ENCODE data around the gene AUTS2. TPM values are rescaled to one million over a fixed set of nuclear protein-coding genes. Genes with fewer than 3 reads are reported as not detected.

Gene AUTS2
- total RNA-seq, 1 experiment from 2014 or later: not detected

GRCh38 chr7:69751026-69751425 lies 152.8 kb downstream of the AUTS2 start:
- Mint-ChIP-seq H3K36me3 (ENCODE audit: insufficient read depth, unreplicated experiment) (no peaks in the 10 kb centered on the region), H3K27me3 (ENCODE audit: unreplicated experiment) (no peaks in the 10 kb centered on the region), H3K9me3 (ENCODE audit: low read depth, unreplicated experiment) (peaks cover 12% of the 10 kb centered on the region), H3K4me3 (ENCODE audit: low read depth, unreplicated experiment) (no peak overlapping the region), H3K27ac (ENCODE audit: unreplicated experiment) (no peak overlapping the region), H3K4me1 (ENCODE audit: low read depth, unreplicated experiment) (no peaks in the 10 kb centered on the region)
- CTCF ChIA-PET: interaction anchor here (0.7 kb wide), 1 partner anchor 21 kb away, joined by 4 read pairs; no protein-coding TSS in a partner anchor
- DNase-seq: no peak
- intact Hi-C loops (cut with micrococcal nuclease; ENCODE audit: unreplicated experiment): no loop called here
- TF ChIP-seq, protein P1, sequence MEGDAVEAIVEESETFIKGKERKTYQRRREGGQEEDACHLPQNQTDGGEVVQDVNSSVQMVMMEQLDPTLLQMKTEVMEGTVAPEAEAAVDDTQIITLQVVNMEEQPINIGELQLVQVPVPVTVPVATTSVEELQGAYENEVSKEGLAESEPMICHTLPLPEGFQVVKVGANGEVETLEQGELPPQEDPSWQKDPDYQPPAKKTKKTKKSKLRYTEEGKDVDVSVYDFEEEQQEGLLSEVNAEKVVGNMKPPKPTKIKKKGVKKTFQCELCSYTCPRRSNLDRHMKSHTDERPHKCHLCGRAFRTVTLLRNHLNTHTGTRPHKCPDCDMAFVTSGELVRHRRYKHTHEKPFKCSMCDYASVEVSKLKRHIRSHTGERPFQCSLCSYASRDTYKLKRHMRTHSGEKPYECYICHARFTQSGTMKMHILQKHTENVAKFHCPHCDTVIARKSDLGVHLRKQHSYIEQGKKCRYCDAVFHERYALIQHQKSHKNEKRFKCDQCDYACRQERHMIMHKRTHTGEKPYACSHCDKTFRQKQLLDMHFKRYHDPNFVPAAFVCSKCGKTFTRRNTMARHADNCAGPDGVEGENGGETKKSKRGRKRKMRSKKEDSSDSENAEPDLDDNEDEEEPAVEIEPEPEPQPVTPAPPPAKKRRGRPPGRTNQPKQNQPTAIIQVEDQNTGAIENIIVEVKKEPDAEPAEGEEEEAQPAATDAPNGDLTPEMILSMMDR (IDR thresholded peaks at IDR 0.05; ENCODE audit: unreplicated experiment): no peak
- BruUV-seq (replicated peaks): no TSS peak

GRCh38 chr7:69753981-69754380 lies 155.7 kb downstream of the AUTS2 start:
- Mint-ChIP-seq H3K27ac (ENCODE audit: unreplicated experiment) (no peak overlapping the region), H3K4me3 (ENCODE audit: low read depth, unreplicated experiment) (no peak overlapping the region), H3K36me3 (ENCODE audit: insufficient read depth, unreplicated experiment) (no peaks in the 10 kb centered on the region), H3K4me1 (ENCODE audit: low read depth, unreplicated experiment) (no peaks in the 10 kb centered on the region), H3K9me3 (ENCODE audit: low read depth, unreplicated experiment) (peaks cover 5% of the 10 kb centered on the region), H3K27me3 (ENCODE audit: unreplicated experiment) (no peaks in the 10 kb centered on the region)
- intact Hi-C loops (cut with micrococcal nuclease; ENCODE audit: unreplicated experiment): no loop called here
- no peak for DNase-seq
- CTCF ChIA-PET: no interaction called here
- no TSS peak for BruUV-seq (replicated peaks)
- TF ChIP-seq, protein P1 (IDR thresholded peaks at IDR 0.05; ENCODE audit: unreplicated experiment): no peak

GRCh38 chr7:69754476-69754875 lies 156.2 kb downstream of the AUTS2 start:
- Mint-ChIP-seq H3K4me1 (ENCODE audit: low read depth, unreplicated experiment) (no peaks in the 10 kb centered on the region), H3K27me3 (ENCODE audit: unreplicated experiment) (no peaks in the 10 kb centered on the region), H3K36me3 (ENCODE audit: insufficient read depth, unreplicated experiment) (no peaks in the 10 kb centered on the region), H3K4me3 (ENCODE audit: low read depth, unreplicated experiment) (no peak overlapping the region), H3K9me3 (ENCODE audit: low read depth, unreplicated experiment) (peaks cover 2% of the 10 kb centered on the region), H3K27ac (ENCODE audit: unreplicated experiment) (no peak overlapping the region)
- no TSS peak for BruUV-seq (replicated peaks)
- intact Hi-C loops (cut with micrococcal nuclease; ENCODE audit: unreplicated experiment): no loop called here
- DNase-seq: no peak
- TF ChIP-seq, protein P1 (IDR thresholded peaks at IDR 0.05; ENCODE audit: unreplicated experiment): no peak
- CTCF ChIA-PET: no interaction called here

- peaks cover 3% of the 10 kb centered on the region for H3K9me3 Mint-ChIP-seq (ENCODE audit: low read depth, unreplicated experiment)
- TF ChIP-seq, protein P1 (IDR thresholded peaks at IDR 0.05; ENCODE audit: unreplicated experiment): no peak
- intact Hi-C loops (cut with micrococcal nuclease; ENCODE audit: unreplicated experiment): no loop called here
- BruUV-seq (replicated peaks): no TSS peak
- DNase-seq: no peak
- H3K4me3 Mint-ChIP-seq (ENCODE audit: low read depth, unreplicated experiment): no peak overlapping the region
- H3K4me1 Mint-ChIP-seq (ENCODE audit: low read depth, unreplicated experiment): no peaks in the 10 kb centered on the region
- no peaks in the 10 kb centered on the region for H3K36me3 Mint-ChIP-seq (ENCODE audit: insufficient read depth, unreplicated experiment)
- CTCF ChIA-PET: no interaction called here
- no peaks in the 10 kb centered on the region for H3K27me3 Mint-ChIP-seq (ENCODE audit: unreplicated experiment)
- H3K27ac Mint-ChIP-seq (ENCODE audit: unreplicated experiment): no peak overlapping the region
Observed at GRCh38 chr7:69756235-69756634, 158.0 kb downstream of the AUTS2 start.
